HCT116 (cell line): Measurements from ENCODE around the gene TLR8. TPM values are rescaled to one million over a fixed set of nuclear protein-coding genes. Genes with fewer than 3 reads are reported as not detected.

Experiments
- ATAC-seq: fragments of 200-7000 bp; cut with Tn5 transposase; 2 replicates; pipeline ENCODE4 v1.9.1; 2020; ENCODE audit warnings: mild to moderate bottlenecking, moderate library complexity
- BruUV-seq: library from RNA; stranded (reverse); fragments of 400-500 nt; replicated peaks from 2 replicates; lab custom pipeline; 2021; lab: Mats Ljungman, UMichigan
- CTCF ChIA-PET: fragments of 300-600 bp; sonication (Branson Sonifier 250); formaldehyde crosslinking; loops from one replicate; lab custom pipeline; 2021; ENCODE audit warnings: antibody characterized with exemption; lab: Charles Lee
- POLR2A ChIA-PET: fragments of 300-600, 350-600 bp; sonication (Branson Sonifier 250); formaldehyde crosslinking; loops from one replicate; lab custom pipeline; 2021; ENCODE audit warnings: antibody characterized with exemption; lab: Charles Lee
- RAD21 ChIA-PET, 2 experiments: fragments of 300-600 bp; sonication (Branson Sonifier 250); formaldehyde crosslinking; loops; one replicate each; lab custom pipeline; 2023; ENCODE audit warnings: low total read pairs in 2 of 2; ENCODE audit not compliant: uncharacterized antibody in 2 of 2, unreplicated experiment in 2 of 2, low non-redundant PET in 1 of 2; lab: Charles Lee
- DNase-seq: peaks from one replicate; pipeline ENCODE4 v3.0.0-alpha.2; 2010; ENCODE audit warnings: low read depth, low spot score
- H2AFZ ChIP-seq: fragments of 200-600 bp; shearing (Covaris generic), sonication (generic); 2 replicates; pipeline ENCODE4 v1.6.1; 2017; ENCODE audit warnings: low read depth, mixed run types, mixed read lengths, antibody characterized with exemption, low read length; ENCODE audit not compliant: poor library complexity, severe bottlenecking
- H3K27ac ChIP-seq: 2 replicates; pipeline ENCODE4 v1.5.1; 2012; ENCODE audit warnings: low read depth, low read length
- H3K27me3 ChIP-seq: fragments of 200-600 bp; sonication (generic); 2 replicates; pipeline ENCODE4 v1.6.1; 2016; ENCODE audit warnings: mixed run types, low read length, mixed read lengths; ENCODE audit not compliant: insufficient read depth
- H3K36me3 ChIP-seq, 2 experiments: fragments of 200-500 bp in 1 of 2; fragments of 200-600 bp in 1 of 2; sonication (Bioruptor generic) in 1 of 2; sonication (generic) in 1 of 2; 2 replicates each; pipeline versions ENCODE4 v1.5.1 to v1.6.1; 2014 to 2016; ENCODE audit warnings: low read length in 2 of 2, inconsistent platforms in 1 of 2, mixed read lengths in 1 of 2, mixed run types in 1 of 2; ENCODE audit not compliant: insufficient read depth in 2 of 2, control insufficient read depth in 1 of 2
- H3K4me1 ChIP-seq, 2 experiments: fragments of 200-600 bp in 1 of 2; sonication (generic) in 1 of 2; 2 replicates each; pipeline versions ENCODE4 v1.5.1 to v1.6.1; 2012 to 2017; ENCODE audit warnings: low read length in 2 of 2, inconsistent platforms in 1 of 2, mild to moderate bottlenecking in 1 of 2, mixed read lengths in 1 of 2, mixed run types in 1 of 2, moderate library complexity in 1 of 2; ENCODE audit not compliant: insufficient read depth in 2 of 2, control insufficient read depth in 1 of 2
- H3K4me2 ChIP-seq: fragments of 200-600 bp; sonication (generic); 2 replicates; pipeline ENCODE4 v1.6.1; 2017; ENCODE audit warnings: mixed run types, low read length, mixed read lengths
- H3K4me3 ChIP-seq, 2 experiments: fragments of 200-600 bp in 1 of 2; sonication (generic) in 1 of 2; replicated peaks in 1 of 2; 2 replicates each; pipeline ENCODE4 v1.5.1; 2011 to 2016; ENCODE audit warnings: low read length in 2 of 2, control low read depth in 1 of 2, low read depth in 1 of 2, mild to moderate bottlenecking in 1 of 2, mixed read lengths in 1 of 2, mixed run types in 1 of 2
- H3K79me2 ChIP-seq: fragments of 200-600 bp; sonication (generic); 2 replicates; pipeline ENCODE4 v1.6.1; 2017; ENCODE audit warnings: mild to moderate bottlenecking, mixed run types, low read length, moderate library complexity, mixed read lengths; ENCODE audit not compliant: insufficient read depth
- H3K9ac ChIP-seq: fragments of 200-600 bp; sonication (generic); 2 replicates; pipeline ENCODE4 v1.6.1; 2016; ENCODE audit warnings: low read length, mixed read lengths
- H3K9me2 ChIP-seq: fragments of 200-600 bp; sonication (generic), shearing (Covaris generic); 2 replicates; pipeline ENCODE4 v1.6.1; 2017; ENCODE audit warnings: mixed run types, mild to moderate bottlenecking, moderate library complexity; ENCODE audit not compliant: insufficient read depth
- H3K9me3 ChIP-seq, 2 experiments: fragments of 200-500 bp in 1 of 2; fragments of 200-600 bp in 1 of 2; sonication (Bioruptor generic) in 1 of 2; sonication (generic) in 1 of 2; 2 replicates each; pipeline ENCODE4 v1.6.1; 2014 to 2017; ENCODE audit warnings: low read length in 2 of 2, mixed read lengths in 2 of 2, inconsistent platforms in 1 of 2, low read depth in 1 of 2, mild to moderate bottlenecking in 1 of 2, mixed run types in 1 of 2, moderate library complexity in 1 of 2; ENCODE audit not compliant: control insufficient read depth in 1 of 2, insufficient read depth in 1 of 2
- H4K20me1 ChIP-seq: fragments of 200-600 bp; sonication (generic), shearing (Covaris generic); 2 replicates; pipeline ENCODE4 v1.6.1; 2017; ENCODE audit warnings: mixed run types, mild to moderate bottlenecking, moderate library complexity; ENCODE audit not compliant: insufficient read depth
- CBX3 ChIP-seq: IDR thresholded peaks from 2 replicates; pipeline ENCODE4 v1.6.1; 2012; ENCODE audit warnings: low read depth
- CEBPB ChIP-seq: IDR thresholded peaks from 2 replicates; pipeline ENCODE4 v1.6.1; 2012; ENCODE audit warnings: low read depth
- CTCF ChIP-seq, 3 experiments: fragments of 200-600 bp in 1 of 3; sonication (generic) in 1 of 3; IDR thresholded peaks in 2 of 3; conservative IDR thresholded peaks in 1 of 3; 2 replicates each; pipeline ENCODE4 v1.5.1; 2012 to 2017; ENCODE audit warnings: low read depth in 2 of 3, low read length in 2 of 3, antibody characterized with exemption in 1 of 3, borderline replicate concordance in 1 of 3, control low read depth in 1 of 3, mild to moderate bottlenecking in 1 of 3, mixed read lengths in 1 of 3, mixed run types in 1 of 3, moderate library complexity in 1 of 3; ENCODE audit not compliant: insufficient read depth in 1 of 3
- ELF1 ChIP-seq: IDR thresholded peaks from 2 replicates; pipeline ENCODE4 v1.6.1; 2012; ENCODE audit warnings: low read depth, borderline replicate concordance
- EZH2 ChIP-seq: fragments of 200-600 bp; sonication (generic); IDR thresholded peaks from 2 replicates; pipeline ENCODE4 v1.6.1; 2017; ENCODE audit warnings: antibody characterized with exemption, mixed run types
- EZH2phosphoT487 ChIP-seq: fragments of 200-600 bp; IDR thresholded peaks from 2 replicates; pipeline ENCODE4 v1.6.1; 2018; ENCODE audit warnings: antibody characterized with exemption, borderline replicate concordance
- POLR2AphosphoS5 ChIP-seq: IDR thresholded peaks from 2 replicates; pipeline ENCODE4 v1.6.1; 2011; ENCODE audit warnings: mild to moderate bottlenecking, low read depth, low read length, moderate library complexity
- RAD21 ChIP-seq: IDR thresholded peaks from 2 replicates; pipeline ENCODE4 v1.6.1; 2012; ENCODE audit warnings: low read depth, mild to moderate bottlenecking
- SIN3A ChIP-seq: IDR thresholded peaks from 2 replicates; pipeline ENCODE4 v1.6.1; 2012; ENCODE audit warnings: low read depth
- SP1 ChIP-seq: IDR thresholded peaks from 2 replicates; pipeline ENCODE4 v1.6.1; 2012; ENCODE audit warnings: low read depth
- TCF7L2 ChIP-seq: IDR thresholded peaks from 2 replicates; pipeline ENCODE4 v1.7.0; 2011; ENCODE audit warnings: borderline replicate concordance, inconsistent platforms; ENCODE audit not compliant: insufficient read depth, insufficient read length; ENCODE audit errors: extremely low read depth
- ZFX ChIP-seq: fragments of 450-650 bp; IDR thresholded peaks from 2 replicates; pipeline ENCODE4 v1.6.1; 2017
- ZNF274 ChIP-seq: fragments of 200-500 bp; sonication (Bioruptor generic); IDR thresholded peaks from 2 replicates; pipeline ENCODE4 v1.6.1; 2014; ENCODE audit warnings: mild to moderate bottlenecking, low read depth, low read length, inconsistent platforms
- intact Hi-C: fragments of 100-400 bp; cut with micrococcal nuclease; formaldehyde crosslinking; loops from 2 replicates; pipeline ENCODE4 v1.10.0; 2022
- total RNA-seq: library from RNA; stranded (reverse); gene quantifications from one replicate; pipeline ENCODE4 v1.2.1, GENCODE V29; 2021; ENCODE audit not compliant: unreplicated experiment
- TF ChIP-seq, protein P1 (sequence below): IDR thresholded peaks from 2 replicates; pipeline ENCODE4 v1.6.1; 2012; ENCODE audit warnings: low read depth

Gene TLR8
- total RNA-seq, 1 experiment from 2014 or later, result not detected

DNA sequence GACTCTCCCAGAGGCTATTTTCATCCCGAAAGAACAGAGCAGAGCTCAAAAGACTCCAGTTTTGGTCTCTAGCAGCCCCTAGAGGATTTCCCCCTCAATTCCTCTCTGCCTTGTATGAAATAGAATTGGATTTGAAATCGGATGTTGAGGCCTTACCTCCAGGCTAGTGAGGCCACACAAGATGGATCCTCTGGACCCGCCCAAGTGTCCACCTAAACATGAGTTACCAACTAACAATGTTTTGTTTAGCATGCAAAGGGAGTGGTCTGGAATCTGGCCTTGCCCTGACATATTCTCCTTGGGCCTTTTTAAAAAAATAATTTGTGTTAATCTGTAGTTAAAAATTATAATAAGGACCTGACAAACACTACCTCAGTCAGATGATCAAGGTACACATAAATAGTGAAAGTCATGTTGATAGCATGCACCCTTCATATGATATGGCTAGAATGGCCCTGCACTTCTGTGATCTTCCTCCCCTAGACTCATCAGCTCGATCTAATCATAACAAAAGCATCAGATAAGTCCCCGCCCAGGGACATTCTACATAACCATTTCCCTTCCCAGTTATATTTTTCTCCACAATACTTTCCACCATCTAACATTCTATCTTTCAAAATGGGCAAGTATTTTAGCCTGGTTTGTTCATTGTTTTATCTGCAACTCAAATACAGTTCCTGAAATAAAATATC lies 6.5 kb downstream of the TLR8 start:
- RAD21 ChIA-PET, result no interaction called here
- Histone ChIP-seq H3K4me1 (no peaks in the 10 kb centered on the region), H3K9me3 (no peaks in the 10 kb centered on the region), H3K27me3 (no peaks in the 10 kb centered on the region), H3K9ac (no peak overlapping the region), H3K79me2 (no peaks in the 10 kb centered on the region), H3K36me3 (no peaks in the 10 kb centered on the region), H3K9me2 (no peaks in the 10 kb centered on the region), H3K4me2 (no peak overlapping the region), H4K20me1 (no peaks in the 10 kb centered on the region), H2AFZ (no peak overlapping the region), H3K4me3 (no peak overlapping the region), H3K27ac (no peak overlapping the region)
- CTCF ChIA-PET, result interaction anchor here (0.9 kb wide), 1 partner anchor 12 kb away, joined by 4 read pairs; no protein-coding TSS in a partner anchor
- no peak for TF ChIP-seq TCF7L2
- TF ChIP-seq EZH2phosphoT487, result no peak
- TF ChIP-seq RAD21, result no peak
- no peak for TF ChIP-seq EZH2
- TF ChIP-seq CTCF (IDR thresholded peaks at IDR 0.05 in 2 of 3, conservative IDR thresholded peaks at IDR 0.05 in 1 of 3; ENCODE audit: borderline replicate concordance in 1 of 3, insufficient read depth in 1 of 3, low read depth in 2 of 3, low read length in 2 of 3), result no peak
- TF ChIP-seq POLR2AphosphoS5, result no peak
- no peak for TF ChIP-seq SP1
- DNase-seq (no peak), ATAC-seq (no peak)
- POLR2A ChIA-PET, result no interaction called here
- no TSS peak for BruUV-seq
- intact Hi-C loops, result no loop called here

- H3K4me3 ChIP-seq, result no peak overlapping the region
- ChIA-PET CTCF (no interaction called here), RAD21 (no interaction called here), POLR2A (no interaction called here)
- no TSS peak for BruUV-seq
- H2AFZ ChIP-seq, result no peak overlapping the region
- H3K27ac ChIP-seq, result no peak overlapping the region
- 0 out of 2 replicates have a peak, but pooled peaks cover 3% of the 10 kb centered on the region for H3K27me3 ChIP-seq
- H4K20me1 ChIP-seq, result no peaks in the 10 kb centered on the region
- no peak for DNase-seq
- ATAC-seq, result no peak
- no peak overlapping the region for H3K4me2 ChIP-seq
- no peaks in the 10 kb centered on the region for H3K36me3 ChIP-seq
- H3K9me2 ChIP-seq, result no peaks in the 10 kb centered on the region
- H3K79me2 ChIP-seq, result no peaks in the 10 kb centered on the region
- no peaks in the 10 kb centered on the region for H3K9me3 ChIP-seq
- intact Hi-C loops, result no loop called here
- no peak overlapping the region for H3K9ac ChIP-seq
- no peaks in the 10 kb centered on the region for H3K4me1 ChIP-seq
- TF ChIP-seq EZH2phosphoT487, result no peak
- no peak for TF ChIP-seq CBX3
- no peak for TF ChIP-seq CEBPB
- no peak for TF ChIP-seq SIN3A
- TF ChIP-seq SP1, result no peak
- TF ChIP-seq RAD21, result no peak
- no peak for TF ChIP-seq ZNF274
- no peak for TF ChIP-seq ELF1
- TF ChIP-seq POLR2AphosphoS5, result no peak
- TF ChIP-seq ZFX, result no peak
- TF ChIP-seq, protein P1, sequence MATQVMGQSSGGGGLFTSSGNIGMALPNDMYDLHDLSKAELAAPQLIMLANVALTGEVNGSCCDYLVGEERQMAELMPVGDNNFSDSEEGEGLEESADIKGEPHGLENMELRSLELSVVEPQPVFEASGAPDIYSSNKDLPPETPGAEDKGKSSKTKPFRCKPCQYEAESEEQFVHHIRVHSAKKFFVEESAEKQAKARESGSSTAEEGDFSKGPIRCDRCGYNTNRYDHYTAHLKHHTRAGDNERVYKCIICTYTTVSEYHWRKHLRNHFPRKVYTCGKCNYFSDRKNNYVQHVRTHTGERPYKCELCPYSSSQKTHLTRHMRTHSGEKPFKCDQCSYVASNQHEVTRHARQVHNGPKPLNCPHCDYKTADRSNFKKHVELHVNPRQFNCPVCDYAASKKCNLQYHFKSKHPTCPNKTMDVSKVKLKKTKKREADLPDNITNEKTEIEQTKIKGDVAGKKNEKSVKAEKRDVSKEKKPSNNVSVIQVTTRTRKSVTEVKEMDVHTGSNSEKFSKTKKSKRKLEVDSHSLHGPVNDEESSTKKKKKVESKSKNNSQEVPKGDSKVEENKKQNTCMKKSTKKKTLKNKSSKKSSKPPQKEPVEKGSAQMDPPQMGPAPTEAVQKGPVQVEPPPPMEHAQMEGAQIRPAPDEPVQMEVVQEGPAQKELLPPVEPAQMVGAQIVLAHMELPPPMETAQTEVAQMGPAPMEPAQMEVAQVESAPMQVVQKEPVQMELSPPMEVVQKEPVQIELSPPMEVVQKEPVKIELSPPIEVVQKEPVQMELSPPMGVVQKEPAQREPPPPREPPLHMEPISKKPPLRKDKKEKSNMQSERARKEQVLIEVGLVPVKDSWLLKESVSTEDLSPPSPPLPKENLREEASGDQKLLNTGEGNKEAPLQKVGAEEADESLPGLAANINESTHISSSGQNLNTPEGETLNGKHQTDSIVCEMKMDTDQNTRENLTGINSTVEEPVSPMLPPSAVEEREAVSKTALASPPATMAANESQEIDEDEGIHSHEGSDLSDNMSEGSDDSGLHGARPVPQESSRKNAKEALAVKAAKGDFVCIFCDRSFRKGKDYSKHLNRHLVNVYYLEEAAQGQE, result no peak
Observed at GRCh38 chrX:12917753-12918152, 11.3 kb downstream of the TLR8 start.
